Measurements from ENCODE around the gene SLC25A48.

SLC25A48 gene

GRCh38 chr5:135885031-135885430, 50.6 kb downstream of the SLC25A48 start:
- DNase-seq = no peak

- DNase-seq = no peak
Measured at GRCh38 chr5:135886136-135886535, 51.7 kb downstream of the SLC25A48 start.

- DNase-seq = peak; percentile 67
Measured at GRCh38 chr5:135887447-135887864, 53.0 kb downstream of the SLC25A48 start.

GRCh38 chr5:135887881-135888614, 53.6 kb downstream of the SLC25A48 start:
- no peak for DNase-seq

- no peak for DNase-seq
Measured at GRCh38 chr5:135890296-135890695, 55.8 kb downstream of the SLC25A48 start.

- no peak for DNase-seq
Measured at GRCh38 chr5:135890867-135891266, 56.4 kb downstream of the SLC25A48 start.

GRCh38 chr5:135891268-135891667, 56.8 kb downstream of the SLC25A48 start:
- DNase-seq = no peak

GRCh38 chr5:135891791-135892190, 57.3 kb downstream of the SLC25A48 start:
- no peak for DNase-seq

- DNase-seq = no peak
Measured at GRCh38 chr5:135894276-135894675, 59.8 kb downstream of the SLC25A48 start.

GRCh38 chr5:135894789-135895188, 60.3 kb downstream of the SLC25A48 start:
- DNase-seq = no peak

GRCh38 chr5:135895474-135896006, 61.1 kb downstream of the SLC25A48 start, which contains the start of gene IL9:
Gene IL9, minus strand, starts transcription at chr5:135895841. Its CDS starts 25 bp downstream, at chr5:135895816.
- no peak for DNase-seq

GRCh38 chr5:135898651-135899050, 64.2 kb downstream of the SLC25A48 start:
- no peak for DNase-seq

GRCh38 chr5:135900276-135900675, 65.8 kb downstream of the SLC25A48 start:
- no peak for DNase-seq

- no peak for DNase-seq
Measured at GRCh38 chr5:135901633-135902032, 67.2 kb downstream of the SLC25A48 start.

GRCh38 chr5:135905144-135905543, 70.7 kb downstream of the SLC25A48 start:
- DNase-seq = no peak

- DNase-seq = no peak
Measured at GRCh38 chr5:135913713-135914626, 79.5 kb downstream of the SLC25A48 start.

- no peak for DNase-seq
Measured at GRCh38 chr5:135915466-135916001, 81.1 kb downstream of the SLC25A48 start.

GRCh38 chr5:135916638-135917263, 82.3 kb downstream of the SLC25A48 start:
- no peak for DNase-seq

- DNase-seq = no peak
Measured at GRCh38 chr5:135920199-135920598, 85.7 kb downstream of the SLC25A48 start.

GRCh38 chr5:135921388-135921787, 86.9 kb downstream of the SLC25A48 start:
- DNase-seq = no peak

- DNase-seq = no peak
Measured at GRCh38 chr5:135930029-135930948, 95.8 kb downstream of the SLC25A48 start.

GRCh38 chr5:135930949-135931295, 96.5 kb downstream of the SLC25A48 start:
- no peak for DNase-seq

Measured in femur (tissue), 1 donor.